CD4-positive, alpha-beta T cell treated with Interleukin-2 at 100 ng/mL for 4 hours (primary cell): ENCODE results near the gene ATXN7L1.
"Not testable (repeated sequence)": the region's sequence is repeated elsewhere in the genome, so short reads cannot be mapped to it uniquely, and the experiment has no call there.

ENCODE experiments used
- DNase-seq: peaks from one replicate; pipeline ENCODE4 v3.0.0-alpha.2; 2020; ENCODE audit warnings: low spot score

ATXN7L1 gene

GRCh38 chr7:105802604-105803428, 73.6 kb downstream of the ATXN7L1 start:
- no peak for DNase-seq

- no peak for DNase-seq
Observed at GRCh38 chr7:105800849-105801534, 75.4 kb downstream of the ATXN7L1 start.

GRCh38 chr7:105800442-105800841, 76.0 kb downstream of the ATXN7L1 start:
- DNase-seq = no peak

- no peak for DNase-seq
Observed at GRCh38 chr7:105799677-105800076, 76.7 kb downstream of the ATXN7L1 start.

GRCh38 chr7:105799006-105799405, 77.4 kb downstream of the ATXN7L1 start:
- no peak for DNase-seq

GRCh38 chr7:105797652-105798051, 78.7 kb downstream of the ATXN7L1 start:
- no peak for DNase-seq

GRCh38 chr7:105796365-105796764, 80.0 kb downstream of the ATXN7L1 start:
- no peak for DNase-seq

GRCh38 chr7:105794741-105795729, 81.4 kb downstream of the ATXN7L1 start:
- DNase-seq = no peak

- DNase-seq = no peak
Observed at GRCh38 chr7:105792488-105793370, 83.7 kb downstream of the ATXN7L1 start.

- DNase-seq = no peak
Observed at GRCh38 chr7:105791926-105792325, 84.5 kb downstream of the ATXN7L1 start.

- no peak for DNase-seq
Observed at GRCh38 chr7:105790996-105791395, 85.4 kb downstream of the ATXN7L1 start.

- not testable (repeated sequence) for DNase-seq
Observed at GRCh38 chr7:105790452-105790851, 85.9 kb downstream of the ATXN7L1 start.

- no peak for DNase-seq
Observed at GRCh38 chr7:105788816-105789349, 87.5 kb downstream of the ATXN7L1 start.

GRCh38 chr7:105788356-105788755, 88.0 kb downstream of the ATXN7L1 start:
- no peak for DNase-seq

GRCh38 chr7:105787793-105788192, 88.6 kb downstream of the ATXN7L1 start:
- no peak for DNase-seq

- no peak for DNase-seq
Observed at GRCh38 chr7:105786520-105787470, 89.6 kb downstream of the ATXN7L1 start.

GRCh38 chr7:105782391-105783042, 93.9 kb downstream of the ATXN7L1 start:
- no peak for DNase-seq

GRCh38 chr7:105779856-105780780, 96.3 kb downstream of the ATXN7L1 start:
- DNase-seq = no peak
